Psoas muscle (tissue), 8 donors: ENCODE measurements around the gene GPLD1. TPM values are rescaled to one million over a fixed set of nuclear protein-coding genes. Genes with fewer than 3 reads are reported as not detected.

Experiments used
- ATAC-seq, 4 donors: fragments of 200-7000 bp; cut with Tn5 transposase; one replicate each; pipeline ENCODE4 v1.9.1; 2020; ENCODE audit warnings: moderate library complexity in 3 of 4, mild to moderate bottlenecking in 2 of 4
- DNase-seq, 2 donors: peaks; one replicate each; pipeline ENCODE4 v3.0.0-alpha.2; 2020
- H3K27ac ChIP-seq: fragments of 200-600 bp; one replicate; pipeline ENCODE4 v1.8.0; 2022
- H3K27me3 ChIP-seq, 3 donors: fragments of 200-600 bp in 1 of 3; one replicate each; pipeline versions ENCODE4 v1.6.1 to v1.8.0; 2013 to 2022; ENCODE audit warnings: low read length in 2 of 3, mild to moderate bottlenecking in 2 of 3, moderate library complexity in 1 of 3; ENCODE audit not compliant: insufficient read depth in 3 of 3
- H3K36me3 ChIP-seq, 2 donors: fragments of 200-600 bp in 1 of 2; one replicate each; pipeline versions ENCODE4 v1.6.1 to v1.8.0; 2013 to 2022; ENCODE audit warnings: low read depth in 1 of 2, mild to moderate bottlenecking in 1 of 2, moderate library complexity in 1 of 2; ENCODE audit not compliant: insufficient read depth in 1 of 2
- H3K4me1 ChIP-seq: fragments of 200-600 bp; one replicate; pipeline ENCODE4 v1.8.0; 2022
- H3K4me3 ChIP-seq: fragments of 200-600 bp; one replicate; pipeline ENCODE4 v1.8.0; 2022; ENCODE audit warnings: mild to moderate bottlenecking
- H3K9me3 ChIP-seq: fragments of 200-600 bp; one replicate; pipeline ENCODE4 v1.8.0; 2022
- CTCF ChIP-seq: fragments of 200-600 bp; IDR thresholded peaks from one replicate; pipeline ENCODE4 v1.8.0; 2022; ENCODE audit warnings: antibody characterized with exemption
- WGBS, 3 donors: extraction: QIAGEN DNeasy Blood & Tissue Kit; methylation state at CpG; one replicate each; pipeline versions ENCODE4 v1.1.6 to v1.1.7; 2013; 5-methylcytosine and 5-hydroxymethylcytosine counted together
- intact Hi-C, 2 donors: fragments of 100-400 bp; cut with DNase I; formaldehyde crosslinking; loops; one replicate each; pipeline versions ENCODE4 v1.11.0 to v1.14.2; 2022
- polyA plus RNA-seq, 3 donors: library from polyadenylated mRNA; stranded (reverse); fragments of 200-250 nt; gene quantifications; one replicate each; pipeline ENCODE4 v1.2.3, GENCODE V29; 2013
- total RNA-seq, 4 donors: library from RNA; stranded (reverse); fragmentation: NEBNext Ultra II Directional in 2 of 4; extraction: Animal tissue kit (Norgen Biotek cat#: 25700) in 2 of 4; gene quantifications; one replicate each; pipeline versions ENCODE4 v1.2.1 to v1.2.4, GENCODE V29; 2021 to 2023
- donor health status: healthy with polysubstance abuse.
- donor health status: DM: no; HTN: no; CAD: no; lungs with moderate emphysema.
- donor health status: Bipolar disorder and iron deficiency.
- donor health status: healthy.
- donor health status: DM: yes; HTN: yes; CAD: no.
- donor health status: DM: no; HTN: no; CAD: no.
- donor health status: DM: no; HTN: no; CAD: no.
- donor health status: DM: yes; HTN: yes; CAD: no.

Gene GPLD1
- total and polyA plus RNA-seq, 7 donors: 0.25 to 1.1 (median 0.38) TPM

- Histone ChIP-seq H3K9me3 (no peaks in the 10 kb centered on the region), H3K27ac (no peak overlapping the region), H3K4me3 (no peak overlapping the region), H3K36me3 (peaks cover 0 to 5% of the 10 kb centered on the region in 2 donors), H3K27me3 (no peaks in the 10 kb centered on the region), H3K4me1 (no peaks in the 10 kb centered on the region)
- TF ChIP-seq CTCF: no peak
- ATAC-seq (no peak), DNase-seq (no peak)
- intact Hi-C loops: no loop called here
- 95 to 98% (median 96%) methylated on average over 10 of the region's 10 CpGs for WGBS, 3 donors
These were observed 35.5 kb downstream of the GPLD1 start for GRCh38 chr6:24453921-24454320.

- H3K27me3 ChIP-seq: no peaks in the 10 kb centered on the region
- H3K4me3 ChIP-seq: no peak overlapping the region
- intact Hi-C loops: no loop called here
- peaks cover 0 to 5% of the 10 kb centered on the region in 2 donors for H3K36me3 ChIP-seq
- no peak for TF ChIP-seq CTCF
- DNase-seq (no peak), ATAC-seq (no peak)
- no peak overlapping the region for H3K27ac ChIP-seq
- H3K4me1 ChIP-seq: no peaks in the 10 kb centered on the region
- 65 to 84% (median 81%) methylated on average over 13 of the region's 13 CpGs for WGBS, 3 donors
- H3K9me3 ChIP-seq: no peaks in the 10 kb centered on the region
These were observed 37.6 kb downstream of the GPLD1 start for GRCh38 chr6:24451581-24452388.

GRCh38 chr6:24448828-24449525 lies 40.4 kb downstream of the GPLD1 start:
- Histone ChIP-seq H3K27ac (no peak overlapping the region), H3K4me1 (no peaks in the 10 kb centered on the region), H3K9me3 (no peaks in the 10 kb centered on the region), H3K27me3 (no peaks in the 10 kb centered on the region), H3K36me3 (peaks cover 0 to 3% of the 10 kb centered on the region in 2 donors), H3K4me3 (no peak overlapping the region)
- no peak for DNase-seq
- TF ChIP-seq CTCF: no peak
- 75 to 78% (median 76%) methylated on average over 9 of the region's 9 CpGs for WGBS, 3 donors
- intact Hi-C loops: no loop called here
- ATAC-seq: no peak

GRCh38 chr6:24448396-24448795 lies 41.0 kb downstream of the GPLD1 start:
- Histone ChIP-seq H3K4me1 (no peaks in the 10 kb centered on the region), H3K27ac (no peak overlapping the region), H3K9me3 (no peaks in the 10 kb centered on the region), H3K4me3 (no peak overlapping the region), H3K27me3 (no peaks in the 10 kb centered on the region), H3K36me3 (no peaks in the 10 kb centered on the region)
- ATAC-seq: no peak
- intact Hi-C loops: no loop called here
- TF ChIP-seq CTCF: no peak
- no peak for DNase-seq
- WGBS, 3 donors: 70 to 84% (median 75%) methylated on average over 4 of the region's 4 CpGs
